Ureter (tissue), 1 donor: ENCODE measurements around the gene SLC29A3. TPM values are rescaled to one million over a fixed set of nuclear protein-coding genes. Genes with fewer than 3 reads are reported as not detected.
"Not testable (repeated sequence)": the region's sequence is repeated elsewhere in the genome, so short reads cannot be mapped to it uniquely, and the experiment has no call there.

ENCODE experiments used
- DNase-seq: peaks from one replicate; pipeline ENCODE4 v3.0.0-alpha.2; 2020; ENCODE audit warnings: low spot score
- total RNA-seq: library from RNA; stranded (reverse); gene quantifications from one replicate; pipeline ENCODE4 v1.2.4, GENCODE V29; 2023
- donor health status: DM: yes; HTN: yes; CAD: no.

The SLC29A3 gene
- total RNA-seq: 22.4 TPM

- peak; percentile 86 for DNase-seq
These were observed at the start of gene SLC29A3 for GRCh38 chr10:71319042-71319799. TSS of gene SLC29A3 (plus strand) at chr10:71319259. CDS start at chr10:71319310, 51 bp downstream.

- DNase-seq: no peak
These were observed 49.5 kb upstream of the SLC29A3 start for GRCh38 chr10:71269301-71270288.

DNA sequence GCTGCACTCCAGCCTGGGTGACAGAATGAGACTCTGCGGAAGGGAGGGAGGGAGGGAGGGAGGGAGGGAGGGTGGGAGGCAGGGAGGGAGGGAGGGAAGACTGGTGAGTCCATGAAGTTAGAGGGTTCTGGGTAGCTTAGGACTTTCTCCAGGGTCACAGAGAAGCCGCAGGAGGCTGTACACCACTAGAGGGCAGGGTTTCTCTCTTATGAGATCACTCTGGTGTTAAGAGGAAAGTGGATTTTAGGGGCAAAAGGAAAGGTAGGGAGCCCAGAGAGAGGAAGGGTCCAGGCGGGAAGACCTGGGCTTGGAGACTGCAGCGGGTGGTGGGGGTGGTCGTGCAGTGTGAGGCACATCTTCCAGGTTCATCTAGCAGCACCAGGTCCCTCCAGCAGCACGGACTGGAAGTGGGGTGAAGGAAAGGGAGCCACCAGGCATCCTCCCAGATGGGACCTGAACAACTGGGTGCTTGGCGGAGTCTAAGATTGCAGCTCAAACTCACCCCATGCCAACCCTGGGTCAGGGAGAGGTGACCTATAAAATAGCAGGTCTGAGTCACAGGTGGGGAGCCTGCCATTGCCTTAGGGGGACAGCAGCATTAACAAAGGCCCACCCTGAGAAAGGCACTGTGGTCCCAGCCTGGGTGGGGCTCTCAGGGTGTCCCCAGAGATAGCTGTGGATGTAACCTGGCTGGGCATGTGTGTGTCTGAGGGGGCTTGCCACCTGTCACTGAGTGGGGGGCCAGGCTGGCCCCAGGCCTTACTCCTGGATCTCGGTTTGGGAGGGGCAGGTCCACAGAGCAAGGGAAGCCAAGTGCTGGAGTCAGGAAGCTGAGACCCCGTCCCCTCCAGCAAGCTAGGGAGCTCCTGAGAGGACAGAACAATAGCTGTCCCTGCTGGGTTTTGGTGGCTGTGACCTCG, 48.5 kb upstream of the SLC29A3 start:
- DNase-seq: no peak

GRCh38 chr10:71271662-71272055, 47.4 kb upstream of the SLC29A3 start:
- DNase-seq: no peak

DNA sequence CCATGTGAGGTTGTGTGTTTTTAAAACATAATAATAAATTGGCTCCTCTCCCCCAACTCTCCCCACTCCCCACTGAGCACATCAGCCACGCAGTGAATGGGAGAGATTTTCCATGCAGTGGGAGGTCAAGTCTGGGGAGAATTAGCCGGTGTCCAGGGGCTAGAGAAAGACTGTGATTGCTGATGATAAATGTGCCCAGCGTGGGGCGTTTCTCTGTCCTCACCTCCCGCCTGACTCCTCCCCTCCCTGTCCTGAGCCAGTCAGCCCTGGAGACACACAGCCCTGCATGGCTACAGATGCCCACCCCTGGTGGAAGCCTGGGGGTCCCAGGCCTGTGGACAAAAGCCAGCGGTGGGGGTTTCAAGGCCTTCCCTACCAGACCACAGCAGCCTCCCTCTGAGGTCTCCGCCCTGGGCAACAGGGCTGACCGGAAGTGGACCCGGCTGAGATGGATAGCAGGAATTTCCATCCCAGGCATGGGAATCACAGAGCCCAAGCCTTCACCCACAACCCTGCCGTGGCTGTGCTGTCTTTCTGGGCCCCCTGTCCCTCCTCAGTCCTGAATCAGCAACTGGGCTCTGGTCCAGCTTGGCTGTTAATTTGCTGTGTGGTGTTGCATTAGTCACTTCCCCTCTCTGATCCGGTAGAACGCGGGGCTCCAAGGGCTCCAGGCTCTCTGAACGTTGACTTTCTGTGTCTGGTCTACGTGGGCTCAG, 46.8 kb upstream of the SLC29A3 start:
- no peak for DNase-seq

DNA sequence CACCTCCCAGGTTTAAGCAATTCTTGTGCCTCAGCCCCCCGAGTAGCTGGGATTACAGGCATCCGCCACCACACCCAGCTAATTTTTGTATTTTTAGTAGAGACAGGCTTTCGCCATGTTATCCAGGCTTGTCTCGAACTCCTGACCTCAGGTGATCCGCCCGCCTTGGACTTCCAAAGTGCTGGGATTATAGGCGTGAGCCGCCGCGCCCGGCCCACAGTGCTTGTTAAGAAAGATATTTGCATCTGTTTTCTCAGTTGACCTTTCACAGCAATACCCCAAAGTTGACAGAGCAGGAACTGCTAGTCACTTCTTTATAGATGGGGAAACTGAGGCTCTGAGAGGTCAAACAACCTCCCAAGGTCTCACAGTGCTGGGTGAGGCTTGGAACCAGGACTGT, 46.1 kb upstream of the SLC29A3 start:
- not testable (repeated sequence) for DNase-seq

GRCh38 chr10:71273506-71273905, 45.6 kb upstream of the SLC29A3 start:
- DNase-seq: no peak

GRCh38 chr10:71274901-71275796, 43.9 kb upstream of the SLC29A3 start:
- no peak for DNase-seq

DNA sequence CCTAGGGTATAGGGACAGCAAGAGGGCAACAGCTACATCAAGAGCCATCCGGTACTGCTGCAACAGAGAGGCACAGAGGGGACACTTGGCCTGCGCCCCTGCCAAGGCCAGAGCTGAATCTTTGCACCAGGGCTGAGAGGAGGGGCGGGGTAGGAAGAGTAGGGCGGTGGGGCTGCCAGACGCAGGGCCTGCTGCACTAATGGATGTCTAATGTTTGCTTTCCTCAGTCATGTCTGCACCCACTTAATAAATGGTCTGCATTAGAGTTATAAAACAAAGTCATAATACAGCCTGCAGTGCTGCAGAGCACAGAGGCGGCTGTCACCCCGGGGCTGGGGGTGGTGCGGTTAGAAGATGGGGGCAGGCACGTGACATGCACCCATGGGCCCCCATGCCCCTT, 42.2 kb upstream of the SLC29A3 start:
- no peak for DNase-seq

DNA sequence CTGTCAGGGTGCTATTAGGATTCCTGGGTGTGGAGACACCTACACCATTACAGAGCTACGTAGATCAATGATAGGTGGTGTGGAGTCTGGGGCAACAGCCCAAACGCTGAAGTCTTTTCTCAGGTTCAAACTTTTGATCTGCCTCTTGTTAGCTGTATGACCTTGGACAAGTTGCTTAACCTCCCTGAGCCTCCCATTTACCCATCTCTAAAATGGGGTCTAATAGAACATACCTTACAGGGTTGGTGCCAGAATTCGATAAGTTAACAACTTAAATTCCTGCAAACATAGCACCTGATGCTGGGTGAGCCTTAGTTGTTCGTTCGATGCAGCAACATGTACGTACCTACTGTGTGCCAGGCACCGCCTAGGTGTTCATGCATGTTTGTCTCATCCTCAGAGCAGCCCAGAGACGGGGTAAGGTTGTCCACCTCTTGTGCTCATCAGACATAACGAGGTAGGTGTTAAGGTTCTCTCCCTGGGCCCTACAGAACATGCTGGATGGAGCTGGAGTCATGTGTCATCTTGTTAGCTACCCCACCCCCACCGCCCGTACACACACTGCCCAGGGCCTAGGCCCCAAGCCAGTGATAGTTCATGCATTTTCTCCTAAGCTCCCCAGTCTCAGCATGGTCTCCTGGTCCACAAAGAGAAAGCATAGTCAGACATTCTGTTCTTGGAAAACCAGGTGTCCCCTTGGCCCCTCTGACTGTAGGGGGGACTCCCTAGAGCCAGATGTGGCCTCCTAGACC, 41.0 kb upstream of the SLC29A3 start:
- no peak for DNase-seq

GRCh38 chr10:71278691-71279588, 40.1 kb upstream of the SLC29A3 start:
- no peak for DNase-seq

- DNase-seq: no peak
These were observed 39.4 kb upstream of the SLC29A3 start for GRCh38 chr10:71279590-71280170.

- no peak for DNase-seq
These were observed 38.8 kb upstream of the SLC29A3 start for GRCh38 chr10:71280216-71280615.

DNA sequence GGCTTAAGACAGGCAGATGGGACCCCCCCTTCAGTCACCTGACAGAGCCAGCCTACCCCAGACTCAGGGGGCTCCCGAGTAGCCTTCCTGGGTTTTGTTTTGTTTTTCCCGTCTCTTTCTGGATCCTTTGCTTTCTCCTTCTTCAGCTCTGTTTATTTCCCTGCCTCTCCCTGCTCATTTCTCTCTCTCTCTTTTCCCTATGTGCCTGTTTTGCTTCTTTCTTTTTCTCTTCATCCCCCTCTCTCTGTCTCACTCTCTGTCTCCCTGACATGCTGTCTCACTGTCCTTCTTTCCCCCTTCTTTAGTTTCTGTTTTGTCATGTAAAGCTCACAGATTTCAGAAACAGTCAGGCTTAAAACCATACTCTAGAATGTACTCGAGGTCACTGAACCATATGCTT, 38.2 kb upstream of the SLC29A3 start:
- no peak for DNase-seq

DNA sequence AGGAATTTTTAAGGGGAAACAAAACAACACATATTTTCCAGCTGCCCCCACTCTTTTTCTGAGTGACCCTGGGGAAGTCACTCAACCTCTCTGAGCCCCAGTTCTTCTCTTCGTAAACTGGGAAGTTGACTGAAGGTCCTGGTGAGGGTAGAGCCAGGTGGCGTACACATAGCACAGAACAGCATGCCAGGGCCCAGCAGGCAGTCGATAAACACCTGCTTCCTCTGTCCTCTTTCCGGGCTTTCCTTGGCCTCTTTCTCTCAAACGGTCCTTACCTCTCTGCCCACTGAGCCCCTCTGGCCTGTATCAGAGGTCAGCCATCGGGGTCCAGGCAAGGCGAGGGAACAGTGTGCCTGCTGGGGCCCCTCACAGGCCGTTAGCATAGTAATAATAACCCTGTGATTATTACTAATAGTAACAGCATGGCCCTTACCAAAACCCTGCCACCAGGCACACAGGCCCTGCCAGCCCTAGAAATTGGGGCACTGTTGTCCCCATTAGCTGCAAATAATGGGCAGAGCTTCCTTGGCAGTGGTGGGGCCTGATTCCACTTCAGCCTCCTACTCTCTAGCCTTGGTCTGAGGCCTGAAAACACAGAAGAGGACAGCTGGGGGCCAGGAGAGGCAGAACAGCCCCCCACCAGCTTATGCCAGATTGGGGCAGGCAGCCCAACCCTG, 37.3 kb upstream of the SLC29A3 start:
- no peak for DNase-seq

DNA sequence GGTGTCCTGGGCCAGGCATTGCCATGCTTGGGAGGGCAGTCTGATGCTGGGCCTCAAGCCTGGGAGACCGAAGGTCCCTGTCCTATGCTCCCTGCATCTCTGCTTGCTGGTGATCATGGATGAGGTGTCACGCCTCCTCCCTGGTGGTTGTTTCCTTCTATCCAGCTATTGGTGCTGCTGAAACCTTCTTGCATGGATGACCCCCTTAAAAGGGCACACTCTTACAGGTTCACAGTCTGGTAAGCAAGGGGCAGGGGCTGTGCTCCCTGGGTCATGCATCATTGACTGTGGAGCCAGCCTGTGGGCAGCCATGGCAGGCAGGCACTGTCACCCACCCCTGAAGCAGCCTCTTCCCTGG, 36.8 kb upstream of the SLC29A3 start:
- no peak for DNase-seq

- no peak for DNase-seq
These were observed 35.6 kb upstream of the SLC29A3 start for GRCh38 chr10:71283410-71283809.
